Mesenchymal stem cell (in vitro differentiated cells and primary cell): ENCODE results near the gene IFFO2.

Source experiments
- DNase-seq: peaks from one replicate; pipeline ENCODE4 v3.0.0-alpha.2; 2013
- H2AFZ ChIP-seq: one replicate; pipeline ENCODE4 v1.6.1; 2013; ENCODE audit warnings: low read depth, mild to moderate bottlenecking, control low read depth, inconsistent platforms, low read length, moderate library complexity
- H2AK5ac ChIP-seq: 2 replicates; pipeline ENCODE4 v1.6.1; 2013; ENCODE audit warnings: low read length, moderate library complexity, mild to moderate bottlenecking, inconsistent platforms; ENCODE audit not compliant: severe bottlenecking
- H2BK120ac ChIP-seq: one replicate; pipeline ENCODE4 v1.6.1; 2013; ENCODE audit warnings: low read depth, mild to moderate bottlenecking, inconsistent platforms, low read length, moderate library complexity
- H2BK12ac ChIP-seq, 2 experiments: one replicate each; pipeline ENCODE4 v1.6.1; 2013; ENCODE audit warnings: inconsistent platforms in 2 of 2, low read length in 2 of 2, mild to moderate bottlenecking in 2 of 2, moderate library complexity in 2 of 2, control low read depth in 1 of 2
- H2BK15ac ChIP-seq: one replicate; pipeline ENCODE4 v1.6.1; 2013; ENCODE audit warnings: mild to moderate bottlenecking, low read depth, inconsistent platforms; ENCODE audit not compliant: poor library complexity, severe bottlenecking
- H2BK5ac ChIP-seq: 2 replicates; pipeline ENCODE4 v1.6.1; 2013; ENCODE audit warnings: low read depth, mild to moderate bottlenecking, low read length, control low read depth, inconsistent platforms; ENCODE audit not compliant: poor library complexity, severe bottlenecking
- H3K14ac ChIP-seq, 2 experiments: one replicate each; pipeline ENCODE4 v1.6.1; 2013; ENCODE audit warnings: inconsistent platforms in 2 of 2, low read length in 2 of 2, control low read depth in 1 of 2, mild to moderate bottlenecking in 1 of 2, moderate library complexity in 1 of 2
- H3K18ac ChIP-seq, 2 experiments: one replicate each; pipeline ENCODE4 v1.6.1; 2013; ENCODE audit warnings: inconsistent platforms in 2 of 2, low read length in 2 of 2, control low read depth in 1 of 2, low read depth in 1 of 2, mild to moderate bottlenecking in 1 of 2
- H3K23ac ChIP-seq, 2 experiments: one replicate each; pipeline ENCODE4 v1.6.1; 2013; ENCODE audit warnings: inconsistent platforms in 2 of 2, low read length in 2 of 2, mild to moderate bottlenecking in 2 of 2, moderate library complexity in 2 of 2, control low read depth in 1 of 2
- H3K27ac ChIP-seq: 2 replicates; pipeline ENCODE4 v1.5.1; 2013; ENCODE audit warnings: mild to moderate bottlenecking, moderate library complexity, low read length, control low read depth, inconsistent platforms; ENCODE audit not compliant: poor library complexity, severe bottlenecking
- H3K27me3 ChIP-seq, 2 experiments: 2 replicates each; pipeline versions ENCODE4 v1.6.1 to v1.7.0; 2013; ENCODE audit warnings: low read length in 2 of 2, mild to moderate bottlenecking in 2 of 2, moderate library complexity in 2 of 2, control low read depth in 1 of 2, inconsistent platforms in 1 of 2; ENCODE audit not compliant: control insufficient read depth in 1 of 2, insufficient read depth in 1 of 2
- H3K36me3 ChIP-seq, 2 experiments: 2 replicates each; pipeline versions ENCODE4 v1.6.1 to v1.7.0; 2013; ENCODE audit warnings: low read length in 2 of 2, control low read depth in 1 of 2, inconsistent platforms in 1 of 2, low read depth in 1 of 2, mild to moderate bottlenecking in 1 of 2; ENCODE audit not compliant: insufficient read depth in 2 of 2, control insufficient read depth in 1 of 2
- H3K4ac ChIP-seq, 2 experiments: one replicate each; pipeline ENCODE4 v1.6.1; 2013; ENCODE audit warnings: inconsistent platforms in 2 of 2, low read length in 2 of 2, mild to moderate bottlenecking in 2 of 2, moderate library complexity in 2 of 2, control low read depth in 1 of 2, low read depth in 1 of 2
- H3K4me1 ChIP-seq: 2 replicates; pipeline ENCODE4 v1.6.1; 2013; ENCODE audit warnings: low read depth, low read length, control low read depth; ENCODE audit not compliant: control insufficient read depth, insufficient read depth
- H3K4me2 ChIP-seq: 2 replicates; pipeline ENCODE4 v1.6.1; 2013; ENCODE audit warnings: low read length, mild to moderate bottlenecking, inconsistent platforms; ENCODE audit not compliant: poor library complexity, severe bottlenecking
- H3K4me3 ChIP-seq, 2 experiments: 2 replicates each; pipeline versions ENCODE4 v1.5.1 to v1.7.0; 2013; ENCODE audit warnings: low read length in 2 of 2, mild to moderate bottlenecking in 2 of 2, control low read depth in 1 of 2, low read depth in 1 of 2; ENCODE audit not compliant: insufficient read depth in 1 of 2
- H3K79me1 ChIP-seq: replicated peaks from 2 replicates; pipeline ENCODE4 v1.6.1; 2013; ENCODE audit warnings: mild to moderate bottlenecking, control low read depth, low read length, inconsistent platforms; ENCODE audit not compliant: poor library complexity, severe bottlenecking
- H3K9ac ChIP-seq: 2 replicates; pipeline ENCODE4 v1.7.0; 2013; ENCODE audit warnings: mild to moderate bottlenecking, low read length, moderate library complexity
- H3K9me3 ChIP-seq: 2 replicates; pipeline ENCODE4 v1.7.0; 2013; ENCODE audit warnings: mild to moderate bottlenecking, low read length; ENCODE audit not compliant: control insufficient read depth
- H4K8ac ChIP-seq: one replicate; pipeline ENCODE4 v1.6.1; 2013; ENCODE audit warnings: inconsistent platforms, mild to moderate bottlenecking, low read length, moderate library complexity
- H4K91ac ChIP-seq: one replicate; pipeline ENCODE4 v1.6.1; 2013; ENCODE audit warnings: mild to moderate bottlenecking, low read length, inconsistent platforms
- WGBS: methylation state at CpG from one replicate; pipeline ENCODE4 v1.1.7; 2013; ENCODE audit warnings: mixed read lengths; 5-methylcytosine and 5-hydroxymethylcytosine counted together

IFFO2 gene

DNA sequence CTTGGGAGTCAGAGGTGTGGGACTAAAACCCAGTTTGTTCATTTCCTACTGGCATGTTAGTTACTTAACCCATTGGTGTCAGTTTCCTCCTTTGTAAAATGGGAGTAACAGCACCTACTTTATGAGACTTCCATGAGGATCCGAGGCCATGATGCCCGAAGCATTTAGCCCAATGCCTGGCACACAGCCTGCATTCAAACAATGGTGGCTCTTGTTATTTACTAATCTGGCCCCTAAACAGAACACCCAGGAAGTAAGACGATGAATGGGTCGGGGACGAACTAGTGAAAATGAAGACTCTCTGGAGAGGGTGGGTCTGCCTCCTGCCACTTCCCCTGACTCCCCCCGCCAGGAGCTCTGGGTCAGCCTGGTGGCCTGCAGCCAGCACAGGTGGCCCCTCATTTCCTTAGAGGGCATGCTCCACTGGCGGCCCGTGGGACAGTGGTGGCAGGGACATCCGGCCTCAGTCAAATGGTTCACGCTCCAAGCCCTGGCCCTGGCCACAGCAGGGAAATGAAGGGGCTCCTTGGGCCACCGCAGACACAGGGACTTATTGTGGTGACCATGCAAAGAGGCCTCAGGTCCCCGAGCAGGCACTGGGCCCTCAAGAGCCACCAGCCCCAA, 87.6 kb downstream of the IFFO2 start:
- Histone ChIP-seq H3K4me1 (no peaks in the 10 kb centered on the region), H4K8ac (no peak overlapping the region)
- 88% methylated on average over 12 of the region's 12 CpGs for WGBS

GRCh38 chr1:18868354-18868753, 88.1 kb downstream of the IFFO2 start:
- Histone ChIP-seq H2BK5ac (no peak overlapping the region), H2BK15ac (no peak overlapping the region), H2BK12ac (no peak overlapping the region), H3K36me3 (peaks cover 0 to 17% of the 10 kb centered on the region in 2 experiments), H2AFZ (no peak overlapping the region), H3K4ac (no peak overlapping the region), H3K18ac (no peak overlapping the region), H3K9me3 (no peaks in the 10 kb centered on the region), H3K4me2 (no peak overlapping the region), H3K27me3 (peaks cover 28 to 51% of the 10 kb centered on the region in 2 experiments), H4K91ac (no peak overlapping the region), H3K4me1 (no peaks in the 10 kb centered on the region), H3K79me1 (no peaks in the 10 kb centered on the region), H3K27ac (no peak overlapping the region), H3K14ac (no peak overlapping the region), H2BK120ac (no peak overlapping the region), H2AK5ac (no peak overlapping the region), H3K4me3 (no peak overlapping the region), H3K23ac (no peak overlapping the region), H4K8ac (no peak overlapping the region), H3K9ac (no peak overlapping the region)
- no peak for DNase-seq
- 68% methylated on average over 4 of the region's 5 CpGs for WGBS

More for the DNA sequence above, 87.6 kb downstream of the IFFO2 start:
- Histone ChIP-seq H3K9me3 (no peaks in the 10 kb centered on the region), H3K4me2 (no peak overlapping the region), H3K27ac (no peak overlapping the region), H2AFZ (no peak overlapping the region), H2AK5ac (no peak overlapping the region), H2BK120ac (no peak overlapping the region), H3K79me1 (no peaks in the 10 kb centered on the region), H2BK5ac (no peak overlapping the region), H3K14ac (no peak overlapping the region), H3K9ac (no peak overlapping the region), H3K27me3 (peaks cover 28 to 51% of the 10 kb centered on the region in 2 experiments), H4K91ac (no peak overlapping the region), H2BK15ac (no peak overlapping the region), H3K23ac (no peak overlapping the region), H3K18ac (no peak overlapping the region), H3K36me3 (peaks cover 0 to 17% of the 10 kb centered on the region in 2 experiments), H2BK12ac (no peak overlapping the region), H3K4me3 (no peak overlapping the region), H3K4ac (no peak overlapping the region)
- DNase-seq = no peak

DNA sequence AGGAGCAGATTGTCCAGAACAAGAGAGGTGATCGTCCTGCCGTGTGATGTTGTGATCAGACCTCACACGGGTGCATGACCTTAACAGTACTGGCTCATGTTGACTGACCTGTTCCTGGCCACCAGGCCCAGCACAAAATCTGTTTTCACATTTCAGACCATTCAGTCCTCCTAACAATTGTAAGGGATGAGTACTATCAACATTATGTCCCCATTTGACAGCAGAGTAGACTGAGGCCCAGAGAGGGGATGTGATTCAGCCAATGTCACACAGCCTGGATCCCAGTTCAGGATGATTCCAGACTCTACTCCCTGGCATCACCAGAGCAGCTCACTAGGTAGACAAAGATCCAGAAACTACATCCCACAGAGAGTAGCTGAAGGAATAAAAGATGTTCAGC, 89.6 kb downstream of the IFFO2 start:
- H3K18ac ChIP-seq = no peak overlapping the region
- no peak overlapping the region for H3K4ac ChIP-seq
- H3K79me1 ChIP-seq = no peaks in the 10 kb centered on the region
- H3K9ac ChIP-seq = no peak overlapping the region
- H2BK5ac ChIP-seq = peak overlapping the region; percentile 10
- H3K36me3 ChIP-seq = peaks cover 0 to 5% of the 10 kb centered on the region in 2 experiments
- 95% methylated on average over 3 of the region's 3 CpGs for WGBS
- H2BK15ac ChIP-seq = no peak overlapping the region
- no peak overlapping the region for H3K4me2 ChIP-seq
- H4K8ac ChIP-seq = no peak overlapping the region
- DNase-seq = no peak
- H3K14ac ChIP-seq = no peak overlapping the region
- H3K23ac ChIP-seq = no peak overlapping the region
- no peak overlapping the region for H3K27ac ChIP-seq
- H3K27me3 ChIP-seq = peaks cover 32 to 51% of the 10 kb centered on the region in 2 experiments
- no peaks in the 10 kb centered on the region for H3K9me3 ChIP-seq
- no peak overlapping the region for H2BK120ac ChIP-seq
- H3K4me3 ChIP-seq = no peak overlapping the region
- H2BK12ac ChIP-seq = no peak overlapping the region
- H2AFZ ChIP-seq = no peak overlapping the region
- H3K4me1 ChIP-seq = no peaks in the 10 kb centered on the region
- no peak overlapping the region for H4K91ac ChIP-seq
- no peak overlapping the region for H2AK5ac ChIP-seq

DNA sequence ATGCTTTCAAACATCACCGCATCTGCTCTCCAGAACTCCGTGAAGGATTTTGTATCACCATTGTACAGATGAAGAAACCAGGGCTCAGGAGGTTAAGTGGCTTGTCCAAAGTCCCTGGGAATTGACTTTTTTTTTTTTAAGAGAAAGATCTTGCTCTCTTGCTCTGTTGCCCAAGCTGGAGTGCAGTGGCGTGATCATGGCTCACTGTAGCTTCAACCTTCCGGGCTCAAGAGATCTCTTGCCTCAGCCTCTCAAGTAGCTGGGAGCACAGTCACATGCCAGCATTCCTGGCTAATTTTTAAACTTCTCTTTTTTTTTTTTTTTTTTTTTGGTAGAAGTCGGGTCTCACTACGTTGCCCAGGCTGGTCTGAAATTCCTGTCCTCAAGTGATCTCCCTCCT, 90.2 kb downstream of the IFFO2 start:
- no peak overlapping the region for H3K18ac ChIP-seq
- H2BK12ac ChIP-seq = no peak overlapping the region
- no peak overlapping the region for H3K4ac ChIP-seq
- H2BK15ac ChIP-seq = no peak overlapping the region
- 88% methylated on average over 6 of the region's 6 CpGs for WGBS
- H4K91ac ChIP-seq = no peak overlapping the region
- H3K27me3 ChIP-seq = peaks cover 36 to 54% of the 10 kb centered on the region in 2 experiments
- H3K79me1 ChIP-seq = no peaks in the 10 kb centered on the region
- peaks cover 0 to under 1% of the 10 kb centered on the region in 2 experiments for H3K36me3 ChIP-seq
- no peak overlapping the region for H3K4me2 ChIP-seq
- H3K14ac ChIP-seq = no peak overlapping the region
- no peaks in the 10 kb centered on the region for H3K9me3 ChIP-seq
- DNase-seq = no peak
- no peak overlapping the region for H2AK5ac ChIP-seq
- no peak overlapping the region for H2AFZ ChIP-seq
- no peak overlapping the region for H3K4me3 ChIP-seq
- H2BK5ac ChIP-seq = no peak overlapping the region
- H3K23ac ChIP-seq = no peak overlapping the region
- H3K9ac ChIP-seq = no peak overlapping the region
- H4K8ac ChIP-seq = no peak overlapping the region
- H3K4me1 ChIP-seq = no peaks in the 10 kb centered on the region
- no peak overlapping the region for H3K27ac ChIP-seq
- no peak overlapping the region for H2BK120ac ChIP-seq
